ENCODE measurements around the gene LIPJ. TPM values are rescaled to one million over a fixed set of nuclear protein-coding genes. Genes with fewer than 3 reads are reported as not detected.

Gene LIPJ
- total and polyA plus RNA-seq, 4 donors: 0.87 TPM; not detected in 3

DNA sequence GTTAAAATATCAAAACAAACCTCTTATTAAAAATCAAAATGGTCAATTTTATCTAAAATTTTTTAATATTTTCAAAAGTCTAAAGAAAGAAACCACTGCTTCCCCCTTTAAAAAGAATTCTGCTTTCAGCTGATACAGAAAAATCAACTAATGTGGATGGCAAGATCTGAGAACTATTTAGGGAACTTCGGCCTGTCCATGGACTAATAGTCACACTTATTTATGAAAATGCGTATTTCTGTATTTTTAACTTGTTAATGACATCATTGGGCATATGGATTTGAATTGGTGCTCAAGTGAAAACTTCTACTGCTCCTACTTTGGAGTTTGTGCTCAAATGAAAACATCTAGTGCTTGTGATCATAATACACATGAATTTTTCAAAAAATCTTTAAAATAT is 35.3 kb upstream of the LIPJ start:
- Histone ChIP-seq H3K36me3 (ENCODE audit: control insufficient read depth in 1 of 2, insufficient read depth in 2 of 2, low read length in 1 of 2) (no peaks in the 10 kb centered on the region), H3K4me1 (ENCODE audit: control insufficient read depth in 1 of 2, insufficient read depth in 2 of 2, low read length in 2 of 2) (peaks cover 0 to 2% of the 10 kb centered on the region in 2 donors), H3K9me3 (ENCODE audit: control insufficient read depth, low read length) (no peaks in the 10 kb centered on the region), H3K27me3 (ENCODE audit: control insufficient read depth in 1 of 2, insufficient read depth in 2 of 2, low read length in 1 of 2) (no peaks in the 10 kb centered on the region), H3K4me3 (ENCODE audit: low read length in 2 of 2) (no peak overlapping the region), H3K27ac (ENCODE audit: low read depth in 1 of 2, low read length in 2 of 2) (no peak overlapping the region)
- no peak for ATAC-seq (ENCODE audit: low FRiP score)
- 92% methylated on average over 2 of the region's 2 CpGs for WGBS, 2 donors
- no peak for DNase-seq
- intact Hi-C loops (cut with DNase I): loop anchor here (5.0 to 10.0 kb wide), 3 partner anchors 149 to 699 kb away; no protein-coding TSS in a partner anchor

DNA sequence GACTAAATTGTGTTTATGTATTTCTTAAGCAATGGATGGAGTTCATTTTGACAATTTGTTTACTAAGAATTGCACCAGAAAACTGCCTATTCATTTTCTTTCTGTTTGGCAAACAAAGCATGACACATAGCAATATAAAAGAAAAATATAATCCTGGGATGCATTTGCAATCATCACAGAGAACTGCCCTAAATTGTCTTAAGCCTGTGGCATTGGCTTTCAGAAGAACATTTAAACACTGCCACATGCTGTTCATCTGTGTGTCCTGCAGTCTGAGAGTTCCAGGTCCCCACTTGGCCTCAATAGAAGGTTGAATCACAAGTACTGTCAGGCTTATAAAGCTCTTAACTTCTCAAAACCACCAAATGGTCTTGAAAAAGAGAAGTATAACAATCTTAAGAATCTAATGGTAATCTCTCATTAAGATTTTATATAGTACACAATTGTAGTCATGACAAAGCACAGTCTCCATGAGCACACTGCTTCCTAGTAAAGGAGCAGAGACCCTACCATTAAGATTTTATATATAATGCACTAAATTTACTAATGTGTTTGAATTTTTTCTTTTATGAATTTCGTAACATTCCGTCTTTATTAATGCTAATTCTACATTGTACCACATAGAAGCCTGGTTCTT is 33.3 kb upstream of the LIPJ start:
- Histone ChIP-seq H3K36me3 (ENCODE audit: control insufficient read depth in 1 of 2, insufficient read depth in 2 of 2, low read length in 1 of 2) (no peaks in the 10 kb centered on the region), H3K27ac (ENCODE audit: low read depth in 1 of 2, low read length in 2 of 2) (no peak overlapping the region), H3K27me3 (ENCODE audit: control insufficient read depth in 1 of 2, insufficient read depth in 2 of 2, low read length in 1 of 2) (no peaks in the 10 kb centered on the region), H3K4me3 (ENCODE audit: low read length in 2 of 2) (no peak overlapping the region), H3K9me3 (ENCODE audit: control insufficient read depth, low read length) (no peaks in the 10 kb centered on the region), H3K4me1 (ENCODE audit: control insufficient read depth in 1 of 2, insufficient read depth in 2 of 2, low read length in 2 of 2) (peaks cover 0 to 2% of the 10 kb centered on the region in 2 donors)
- no peak for DNase-seq
- ATAC-seq (ENCODE audit: low FRiP score): peak; percentile 87
- intact Hi-C loops (cut with DNase I): loop anchor here (5.0 to 10.0 kb wide), 3 partner anchors 151 to 701 kb away; no protein-coding TSS in a partner anchor
- 66 to 79% methylated on average over 2 of the region's 2 CpGs for WGBS, 2 donors

DNA sequence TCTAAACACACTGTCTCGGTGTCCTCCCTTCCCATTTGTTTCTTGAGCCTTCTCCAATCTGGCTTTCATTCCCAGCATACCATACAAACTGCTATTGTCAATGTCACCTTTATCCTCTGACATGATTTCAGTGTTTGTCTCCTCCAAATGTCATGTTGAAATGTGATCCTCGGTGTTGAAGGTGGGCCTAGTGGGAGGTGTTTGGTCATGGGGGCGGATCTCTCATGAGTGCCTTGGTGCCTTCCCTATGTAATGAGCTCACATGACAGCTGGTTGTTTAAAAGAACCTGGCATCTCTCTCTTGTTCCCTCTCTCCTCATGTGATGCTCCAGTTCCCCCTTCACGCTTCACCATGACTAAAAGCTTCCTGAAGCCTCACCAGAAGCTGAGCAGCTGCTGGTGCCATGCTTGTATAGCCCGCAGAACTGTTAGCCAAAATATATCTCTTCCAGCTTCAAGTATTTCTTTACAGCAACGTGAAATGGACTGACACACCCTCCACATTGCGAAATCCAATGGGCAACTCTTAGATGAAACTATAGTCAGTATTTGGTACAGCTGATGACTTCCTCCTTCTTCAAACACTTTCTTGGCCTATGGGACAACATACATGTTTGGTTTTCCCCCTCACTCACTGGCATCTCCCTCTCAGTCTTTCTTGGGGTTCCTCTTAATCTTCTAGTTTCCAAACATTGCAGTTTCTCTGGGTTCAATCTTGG is 31.2 kb upstream of the LIPJ start:
- H3K27ac ChIP-seq (ENCODE audit: low read depth in 1 of 2, low read length in 2 of 2): no peak overlapping the region
- ATAC-seq (ENCODE audit: low FRiP score): no peak
- intact Hi-C loops (cut with DNase I): loop anchor here in 1 of 2 donors (5.0 to 10.0 kb wide), 2 partner anchors 391 to 708 kb away; no protein-coding TSS in a partner anchor

DNA sequence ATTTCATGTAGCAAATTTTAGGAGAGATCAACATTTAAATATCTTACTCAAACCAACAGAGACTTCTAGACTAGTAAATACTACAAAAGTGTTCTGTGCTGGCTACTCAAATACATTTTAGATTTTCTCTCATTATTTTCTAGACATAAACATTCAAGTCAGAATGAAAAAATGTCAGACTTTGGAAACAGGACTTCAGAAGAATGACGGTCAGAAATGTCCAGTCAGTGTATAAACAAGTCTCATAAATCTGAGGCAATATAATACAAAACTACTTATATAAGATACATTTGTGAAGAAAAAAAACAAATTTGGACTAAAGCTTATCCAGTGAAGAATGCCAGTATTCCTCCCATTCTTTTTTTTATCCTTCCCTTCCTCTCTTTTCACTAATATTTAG is 29.3 kb upstream of the LIPJ start:
- Histone ChIP-seq H3K4me3 (ENCODE audit: low read length in 2 of 2) (no peak overlapping the region), H3K36me3 (ENCODE audit: control insufficient read depth in 1 of 2, insufficient read depth in 2 of 2, low read length in 1 of 2) (no peaks in the 10 kb centered on the region), H3K9me3 (ENCODE audit: control insufficient read depth, low read length) (no peaks in the 10 kb centered on the region), H3K27ac (ENCODE audit: low read depth in 1 of 2, low read length in 2 of 2) (no peak overlapping the region), H3K4me1 (ENCODE audit: control insufficient read depth in 1 of 2, insufficient read depth in 2 of 2, low read length in 2 of 2) (peaks cover 0 to 2% of the 10 kb centered on the region in 2 donors), H3K27me3 (ENCODE audit: control insufficient read depth in 1 of 2, insufficient read depth in 2 of 2, low read length in 1 of 2) (no peaks in the 10 kb centered on the region)
- WGBS, 2 donors: 25 to 32% methylated on average over 1 of the region's 1 CpG
- DNase-seq (no peak), ATAC-seq (ENCODE audit: low FRiP score) (no peak)
- intact Hi-C loops (cut with DNase I): loop anchor here in 1 of 2 donors (5.0 to 10.0 kb wide), 2 partner anchors 392 to 710 kb away; no protein-coding TSS in a partner anchor

More for the DNA sequence above, 31.2 kb upstream of the LIPJ start:
- H3K9me3 ChIP-seq (ENCODE audit: control insufficient read depth, low read length): no peaks in the 10 kb centered on the region
- H3K4me3 ChIP-seq (ENCODE audit: low read length in 2 of 2): no peak overlapping the region
- H3K4me1 ChIP-seq (ENCODE audit: control insufficient read depth in 1 of 2, insufficient read depth in 2 of 2, low read length in 2 of 2): peaks cover 0 to 2% of the 10 kb centered on the region in 2 donors
- 88 to 92% methylated on average over 7 of the region's 7 CpGs for WGBS, 2 donors
- no peaks in the 10 kb centered on the region for H3K36me3 ChIP-seq (ENCODE audit: control insufficient read depth in 1 of 2, insufficient read depth in 2 of 2, low read length in 1 of 2)
- DNase-seq: no peak
- no peaks in the 10 kb centered on the region for H3K27me3 ChIP-seq (ENCODE audit: control insufficient read depth in 1 of 2, insufficient read depth in 2 of 2, low read length in 1 of 2)

DNA sequence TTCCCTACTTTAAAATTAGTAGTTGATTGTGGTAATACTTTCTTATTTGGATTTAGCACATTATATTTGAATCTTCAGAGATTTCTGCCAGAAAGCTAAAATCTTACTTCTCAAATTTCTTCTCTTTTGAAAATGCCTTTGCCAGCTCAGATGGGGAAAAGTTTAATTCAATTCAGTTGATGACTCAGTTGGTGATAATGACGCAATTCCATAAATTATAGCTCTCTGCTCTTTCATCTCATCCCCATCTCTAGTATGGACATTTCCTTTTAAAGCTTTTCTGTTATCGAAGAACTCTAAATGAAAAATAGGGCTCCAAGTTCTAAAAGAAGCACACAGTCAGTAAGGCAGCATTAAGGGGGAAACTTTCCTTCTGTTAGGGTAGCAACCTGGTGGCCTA is 28.9 kb upstream of the LIPJ start:
- WGBS, 2 donors: 72 to 76% methylated on average over 2 of the region's 2 CpGs
- Histone ChIP-seq H3K27me3 (ENCODE audit: control insufficient read depth in 1 of 2, insufficient read depth in 2 of 2, low read length in 1 of 2) (no peaks in the 10 kb centered on the region), H3K4me3 (ENCODE audit: low read length in 2 of 2) (no peak overlapping the region), H3K36me3 (ENCODE audit: control insufficient read depth in 1 of 2, insufficient read depth in 2 of 2, low read length in 1 of 2) (no peaks in the 10 kb centered on the region), H3K27ac (ENCODE audit: low read depth in 1 of 2, low read length in 2 of 2) (no peak overlapping the region), H3K4me1 (ENCODE audit: control insufficient read depth in 1 of 2, insufficient read depth in 2 of 2, low read length in 2 of 2) (peaks cover 0 to 2% of the 10 kb centered on the region in 2 donors), H3K9me3 (ENCODE audit: control insufficient read depth, low read length) (no peaks in the 10 kb centered on the region)
- no peak for DNase-seq
- no peak for ATAC-seq (ENCODE audit: low FRiP score)
- intact Hi-C loops (cut with DNase I): loop anchor here in 1 of 2 donors (5.0 to 10.0 kb wide), 2 partner anchors 393 to 710 kb away; no protein-coding TSS in a partner anchor

DNA sequence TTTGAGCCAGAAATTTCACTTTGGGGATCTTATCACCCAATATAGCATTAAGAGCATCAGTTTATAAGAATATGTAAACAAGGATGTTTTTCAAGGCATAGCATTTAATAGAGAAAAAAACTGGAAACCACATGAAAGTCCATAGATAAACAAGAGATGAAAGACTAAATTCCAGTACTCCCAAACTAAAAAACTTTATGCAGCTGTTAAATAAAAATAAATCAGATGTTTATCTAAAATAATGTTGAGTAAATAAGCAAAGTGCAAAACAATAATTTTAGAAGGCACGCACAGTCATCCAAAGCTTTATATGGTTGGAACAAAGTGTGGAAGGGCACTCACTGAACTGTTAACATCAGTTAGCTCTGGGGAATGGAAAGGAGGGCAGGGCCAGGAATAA is 24.4 kb upstream of the LIPJ start:
- Histone ChIP-seq H3K36me3 (ENCODE audit: control insufficient read depth in 1 of 2, insufficient read depth in 2 of 2, low read length in 1 of 2) (no peaks in the 10 kb centered on the region), H3K9me3 (ENCODE audit: control insufficient read depth, low read length) (no peaks in the 10 kb centered on the region), H3K27me3 (ENCODE audit: control insufficient read depth in 1 of 2, insufficient read depth in 2 of 2, low read length in 1 of 2) (no peaks in the 10 kb centered on the region), H3K4me1 (ENCODE audit: control insufficient read depth in 1 of 2, insufficient read depth in 2 of 2, low read length in 2 of 2) (no peaks in the 10 kb centered on the region), H3K27ac (ENCODE audit: low read depth in 1 of 2, low read length in 2 of 2) (no peak overlapping the region), H3K4me3 (ENCODE audit: low read length in 2 of 2) (no peak overlapping the region)
- ATAC-seq (ENCODE audit: low FRiP score) (no peak), DNase-seq (no peak)
- intact Hi-C loops (cut with DNase I): no loop called here
- 98 to 100% methylated on average over 1 of the region's 1 CpG for WGBS, 2 donors

DNA sequence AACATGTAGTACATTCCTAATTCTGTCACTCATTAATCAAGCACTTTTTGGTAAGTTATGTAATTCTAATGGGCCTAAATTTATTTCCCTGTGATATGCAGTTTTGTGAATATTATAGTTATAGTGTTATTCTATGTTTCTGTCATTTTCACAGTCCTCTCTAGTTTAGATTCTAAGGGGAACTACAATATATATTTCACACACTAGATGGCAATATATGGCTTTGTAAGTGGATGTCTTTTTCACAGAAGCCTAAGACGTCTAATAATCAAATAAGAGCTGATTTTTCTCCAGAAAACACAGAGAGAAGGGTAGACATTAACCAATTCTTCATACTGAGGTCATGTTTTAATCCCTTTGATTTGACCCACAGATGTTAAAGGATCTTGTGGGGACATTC is 21.5 kb upstream of the LIPJ start:
- Histone ChIP-seq H3K4me3 (ENCODE audit: low read length in 2 of 2) (no peak overlapping the region), H3K27me3 (ENCODE audit: control insufficient read depth in 1 of 2, insufficient read depth in 2 of 2, low read length in 1 of 2) (no peaks in the 10 kb centered on the region), H3K9me3 (ENCODE audit: control insufficient read depth, low read length) (no peaks in the 10 kb centered on the region), H3K4me1 (ENCODE audit: control insufficient read depth in 1 of 2, insufficient read depth in 2 of 2, low read length in 2 of 2) (no peaks in the 10 kb centered on the region), H3K27ac (ENCODE audit: low read depth in 1 of 2, low read length in 2 of 2) (no peak overlapping the region), H3K36me3 (ENCODE audit: control insufficient read depth in 1 of 2, insufficient read depth in 2 of 2, low read length in 1 of 2) (no peaks in the 10 kb centered on the region)
- 3 to 5% methylated on average over 1 of the region's 1 CpG for WGBS, 2 donors
- intact Hi-C loops (cut with DNase I): no loop called here
- ATAC-seq (ENCODE audit: low FRiP score) (no peak), DNase-seq (no peak)

DNA sequence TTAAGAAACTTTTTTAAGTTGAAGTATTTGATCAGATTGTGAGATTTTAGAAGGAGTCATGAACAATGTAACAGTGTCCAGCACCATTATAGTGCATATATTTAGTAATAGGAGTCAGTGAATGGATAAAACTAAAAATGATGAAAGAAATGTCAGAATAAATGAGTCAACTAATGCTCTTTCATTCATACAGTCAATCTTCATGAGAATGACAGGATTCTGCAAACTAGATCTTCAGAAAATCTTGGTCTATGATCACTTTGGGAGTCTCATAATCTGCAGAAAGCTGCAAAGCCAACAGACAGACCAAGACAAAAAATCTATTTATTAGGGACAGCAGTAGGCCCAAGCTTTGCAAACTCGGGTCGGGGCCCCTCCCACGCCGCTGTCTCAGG is 4.2 kb upstream of the LIPJ start:
- H3K36me3 ChIP-seq (ENCODE audit: control insufficient read depth in 1 of 2, insufficient read depth in 2 of 2, low read length in 1 of 2): no peaks in the 10 kb centered on the region
- H3K9me3 ChIP-seq (ENCODE audit: control insufficient read depth, low read length): no peaks in the 10 kb centered on the region
- H3K27ac ChIP-seq (ENCODE audit: low read depth in 1 of 2, low read length in 2 of 2): no peak overlapping the region

More for the DNA sequence above, 4.2 kb upstream of the LIPJ start:
- no peaks in the 10 kb centered on the region for H3K4me1 ChIP-seq (ENCODE audit: control insufficient read depth in 1 of 2, insufficient read depth in 2 of 2, low read length in 2 of 2)
- intact Hi-C loops (cut with DNase I): no loop called here
- no peaks in the 10 kb centered on the region for H3K27me3 ChIP-seq (ENCODE audit: control insufficient read depth in 1 of 2, insufficient read depth in 2 of 2, low read length in 1 of 2)
- ATAC-seq (ENCODE audit: low FRiP score) (no peak), DNase-seq (no peak)
- WGBS, 2 donors: 3% methylated on average over 4 of the region's 4 CpGs
- peak overlapping the region in 1 of 2 donors; percentile 45 for H3K4me3 ChIP-seq (ENCODE audit: low read length in 2 of 2)
